ENCODE results near the gene PIGM.

DNA sequence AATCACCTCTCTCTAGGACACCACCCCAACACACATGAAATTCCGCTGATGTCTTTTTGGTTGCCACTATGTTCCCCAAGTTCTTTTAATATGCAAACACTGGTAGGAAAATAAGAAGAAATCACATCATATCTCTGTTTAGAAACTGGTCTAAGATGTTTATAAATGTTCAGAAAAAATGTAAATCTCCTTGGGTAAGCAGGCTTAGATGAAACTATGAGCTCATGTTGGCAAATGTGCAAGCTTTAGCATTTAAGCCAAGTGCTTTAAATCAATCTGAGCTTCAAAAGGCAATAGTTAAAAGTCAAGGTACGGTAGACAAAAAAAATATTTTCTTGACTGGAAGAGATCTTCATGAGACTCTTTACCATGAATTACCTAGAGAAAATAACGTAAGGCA is 52.5 kb downstream of the PIGM start:
- TF ChIP-seq POLR2AphosphoS5 (IDR thresholded peaks at IDR 0.05; ENCODE audit: borderline replicate concordance, low read depth, low read length) (no peak), FOXP2 (optimal IDR thresholded peaks at IDR 0.05; ENCODE audit: control extremely low read depth, extremely low read length, insufficient read depth) (no peak)
